ENCODE measurements around the gene CGB1.
"Not testable (repeated sequence)": the region's sequence is repeated elsewhere in the genome, so short reads cannot be mapped to it uniquely, and the experiment has no call there.

DNA sequence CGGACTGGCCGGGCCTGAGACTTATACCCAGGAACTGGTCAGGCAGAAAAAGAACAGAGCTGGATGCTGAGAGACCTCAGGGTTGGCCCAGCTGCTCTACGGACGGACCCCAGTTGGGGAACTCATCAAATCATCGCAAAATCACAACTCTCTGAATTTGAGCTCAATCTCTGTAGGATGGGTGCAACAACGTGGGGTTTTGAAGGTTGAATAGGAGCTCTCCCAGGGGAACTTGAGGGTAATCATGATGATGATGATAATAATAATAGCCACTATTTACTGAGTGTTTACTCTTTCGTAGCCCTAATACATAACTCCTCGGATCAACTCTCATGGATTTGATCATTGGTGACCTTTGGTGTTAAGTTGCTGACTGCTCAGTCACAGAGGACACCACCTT, 6.4 kb downstream of the CGB1 start:
- TF ChIP-seq POLR2A, CTCF, EP300 (IDR thresholded peaks at IDR 0.05): not testable (repeated sequence)

Measured in tibial nerve (tissue), 4 donors.